Prostate gland (tissue), 2 donors: ENCODE results near the gene ZNF578.

ENCODE experiments used
- CTCF ChIP-seq, 4 experiments: fragments of 200-600 bp in 2 of 4; fragments of 450-650 bp in 2 of 4; sonication (generic) in 2 of 4; IDR thresholded peaks; 1 replicate in 3 of 4; 2 replicates in 1 of 4; pipeline ENCODE4 v1.5.1; 2016 to 2019; ENCODE audit warnings: antibody characterized with exemption in 4 of 4, mild to moderate bottlenecking in 2 of 4, moderate library complexity in 2 of 4
- POLR2A ChIP-seq: fragments of 450-650 bp; IDR thresholded peaks from one replicate; pipeline ENCODE4 v1.6.1; 2016; ENCODE audit warnings: antibody characterized with exemption, mild to moderate bottlenecking
- POLR2AphosphoS5 ChIP-seq: sonication (generic); formaldehyde crosslinking; IDR thresholded peaks from one replicate; pipeline ENCODE4 v1.6.1; 2017; ENCODE audit warnings: antibody characterized with exemption

DNA sequence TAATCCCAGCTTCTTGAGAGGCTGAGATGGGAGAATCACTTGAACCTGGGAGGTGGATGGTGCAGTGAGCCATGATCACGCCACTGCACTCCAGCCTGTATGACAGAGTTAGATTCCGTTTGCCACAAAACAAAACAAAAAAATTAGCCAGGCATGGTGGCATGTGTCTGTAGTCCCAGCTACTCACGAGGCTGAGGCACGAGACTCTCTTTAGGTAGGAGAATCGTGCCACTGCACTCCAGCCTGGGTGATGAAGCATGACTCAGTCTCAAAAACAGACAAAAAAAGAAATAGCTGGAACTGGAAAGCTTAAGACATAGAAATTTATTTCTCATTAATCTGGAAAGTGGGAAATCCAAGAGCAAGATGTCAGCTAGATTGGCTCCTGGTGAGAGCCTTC is 53.9 kb downstream of the ZNF578 start:
- TF ChIP-seq CTCF (IDR thresholded peaks at IDR 0.05) (no peak), POLR2A (no peak), POLR2AphosphoS5 (no peak)
